Fibroblast of lung (primary cell): ENCODE measurements around the gene ABLIM2.

Experiments used
- EZH2 ChIP-seq: IDR thresholded peaks from 2 replicates; pipeline ENCODE4 v1.5.1; 2012; ENCODE audit warnings: low read length, control low read depth, mild to moderate bottlenecking; ENCODE audit errors: missing control alignments
- TF ChIP-seq, protein P1 (sequence below), 2 donors: IDR thresholded peaks in 1 of 2; conservative IDR thresholded peaks in 1 of 2; 1 replicate in 1 of 2; 2 replicates in 1 of 2; pipeline ENCODE4 v1.5.1; 2011 to 2012; ENCODE audit warnings: low read length in 2 of 2, control low read depth in 1 of 2, inconsistent platforms in 1 of 2, low read depth in 1 of 2, mild to moderate bottlenecking in 1 of 2

DNA sequence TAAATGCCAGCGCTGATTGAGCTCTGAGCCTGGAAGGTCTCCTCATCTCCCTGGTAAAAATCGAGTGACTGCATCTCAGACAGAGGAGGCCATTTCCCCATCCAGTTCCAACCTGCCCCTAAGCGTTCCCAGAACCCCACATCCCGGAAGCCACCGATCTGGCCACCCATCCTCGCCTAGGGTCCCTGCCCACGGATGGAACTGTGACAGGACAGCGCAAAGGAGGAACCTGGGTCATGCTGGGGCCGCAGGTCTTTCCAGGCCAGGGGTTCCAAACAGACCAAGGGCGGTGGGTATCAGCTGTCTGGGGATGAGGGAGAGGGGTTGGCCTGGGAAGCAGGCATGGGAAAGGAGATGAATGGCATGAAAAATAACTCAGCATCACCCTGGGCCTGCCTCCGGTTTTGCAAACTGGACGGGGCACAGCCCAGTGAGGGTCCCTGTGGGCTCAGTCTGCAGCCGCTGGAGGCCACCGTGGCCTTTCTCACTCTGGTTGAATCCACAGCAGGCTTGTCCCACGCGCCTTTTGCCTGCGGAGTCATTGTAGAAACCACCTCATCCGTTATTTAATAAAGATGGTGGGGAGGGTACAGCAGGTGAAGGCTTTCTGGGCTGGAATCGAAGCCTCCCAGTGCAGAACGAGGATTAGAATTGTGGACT, 49.1 kb downstream of the ABLIM2 start:
- TF ChIP-seq EZH2: no peak
- TF ChIP-seq, protein P1, sequence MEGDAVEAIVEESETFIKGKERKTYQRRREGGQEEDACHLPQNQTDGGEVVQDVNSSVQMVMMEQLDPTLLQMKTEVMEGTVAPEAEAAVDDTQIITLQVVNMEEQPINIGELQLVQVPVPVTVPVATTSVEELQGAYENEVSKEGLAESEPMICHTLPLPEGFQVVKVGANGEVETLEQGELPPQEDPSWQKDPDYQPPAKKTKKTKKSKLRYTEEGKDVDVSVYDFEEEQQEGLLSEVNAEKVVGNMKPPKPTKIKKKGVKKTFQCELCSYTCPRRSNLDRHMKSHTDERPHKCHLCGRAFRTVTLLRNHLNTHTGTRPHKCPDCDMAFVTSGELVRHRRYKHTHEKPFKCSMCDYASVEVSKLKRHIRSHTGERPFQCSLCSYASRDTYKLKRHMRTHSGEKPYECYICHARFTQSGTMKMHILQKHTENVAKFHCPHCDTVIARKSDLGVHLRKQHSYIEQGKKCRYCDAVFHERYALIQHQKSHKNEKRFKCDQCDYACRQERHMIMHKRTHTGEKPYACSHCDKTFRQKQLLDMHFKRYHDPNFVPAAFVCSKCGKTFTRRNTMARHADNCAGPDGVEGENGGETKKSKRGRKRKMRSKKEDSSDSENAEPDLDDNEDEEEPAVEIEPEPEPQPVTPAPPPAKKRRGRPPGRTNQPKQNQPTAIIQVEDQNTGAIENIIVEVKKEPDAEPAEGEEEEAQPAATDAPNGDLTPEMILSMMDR (conservative IDR thresholded peaks at IDR 0.05 in 1 of 2, IDR thresholded peaks at IDR 0.05 in 1 of 2; ENCODE audit: low read depth in 1 of 2, low read length in 2 of 2): no peak
